SU-DHL-6 (cell line): Measurements from ENCODE around the gene HMGB1.

Experiments
- CTCF ChIP-seq: fragments of 200-600 bp; sonication (generic); IDR thresholded peaks from one replicate; pipeline ENCODE4 v1.5.1; 2017; ENCODE audit warnings: antibody characterized with exemption, mild to moderate bottlenecking, low read length, moderate library complexity; ENCODE audit not compliant: insufficient read depth, poor library complexity, severe bottlenecking
- EZH2phosphoT487 ChIP-seq: fragments of 200-600 bp; sonication (generic), shearing (Covaris generic); conservative IDR thresholded peaks from 2 replicates; pipeline ENCODE4 v1.6.1; 2018; ENCODE audit warnings: mild to moderate bottlenecking, antibody characterized with exemption, low read length, moderate library complexity, mixed read lengths

- TF ChIP-seq CTCF (no peak), EZH2phosphoT487 (no peak)
Observed at GRCh38 chr13:30466358-30466714, 600 bp upstream of the HMGB1 start.
